H1 (cell line): ENCODE data around the gene ATXN7L3B. TPM values are rescaled to one million over a fixed set of nuclear protein-coding genes. Genes with fewer than 3 reads are reported as not detected.

Experiments used
- CTCF ChIA-PET: fragments of 300-600 bp; sonication (Branson Sonifier 250); formaldehyde crosslinking; loops from one replicate; lab custom pipeline; 2021; ENCODE audit not compliant: partially characterized antibody; lab: Charles Lee
- POLR2A ChIA-PET: fragments of 300-600 bp; sonication (Branson Sonifier 250); formaldehyde crosslinking; loops from one replicate; lab custom pipeline; 2021; ENCODE audit warnings: inconsistent platforms; ENCODE audit not compliant: partially characterized antibody; lab: Charles Lee
- DNase-seq, 2 experiments: peaks; one replicate each; pipeline versions ENCODE4 v3.0.0 to v3.0.0-alpha.2; 2010 to 2022; ENCODE audit warnings: low spot score in 2 of 2, low read depth in 1 of 2, mixed read lengths in 1 of 2
- FAIRE-seq: peaks from 2 replicates; lab custom pipeline; 2011; peaks lifted over from hg19 to GRCh38; lab: Jason Lieb, UNC
- H2AFZ ChIP-seq: 2 replicates; pipeline ENCODE4 v1.8.1; 2012; ENCODE audit warnings: low read length, inconsistent platforms
- H2AK5ac ChIP-seq: 2 replicates; pipeline ENCODE4 v1.6.1; 2013; ENCODE audit warnings: low read depth, low read length
- H2BK120ac ChIP-seq: replicated peaks from 2 replicates; pipeline ENCODE3; 2013; ENCODE audit warnings: low read depth, low read length, inconsistent platforms
- H2BK12ac ChIP-seq: 2 replicates; pipeline ENCODE4 v1.6.1; 2013; ENCODE audit warnings: low read depth, low read length
- H2BK15ac ChIP-seq: 2 replicates; pipeline ENCODE4 v1.6.1; 2013; ENCODE audit warnings: low read length
- H2BK20ac ChIP-seq: 2 replicates; pipeline ENCODE4 v1.6.1; 2013; ENCODE audit warnings: low read length
- H2BK5ac ChIP-seq: 2 replicates; pipeline ENCODE4 v1.6.1; 2013; ENCODE audit warnings: low read depth, low read length
- H3K14ac ChIP-seq: 2 replicates; pipeline ENCODE4 v1.6.1; 2013; ENCODE audit warnings: inconsistent platforms; ENCODE audit not compliant: insufficient read length
- H3K18ac ChIP-seq: 2 replicates; pipeline ENCODE4 v1.6.1; 2013; ENCODE audit warnings: low read length; ENCODE audit errors: extremely low read depth
- H3K23ac ChIP-seq: 2 replicates; pipeline ENCODE4 v1.6.1; 2013; ENCODE audit warnings: inconsistent platforms; ENCODE audit not compliant: insufficient read length
- H3K23me2 ChIP-seq: 2 replicates; pipeline ENCODE4 v1.6.1; 2013; ENCODE audit warnings: low read depth, low read length
- H3K27ac ChIP-seq: 2 replicates; pipeline ENCODE4 v1.6.1; 2011; ENCODE audit warnings: low read depth, low read length, inconsistent platforms
- H3K27me3 ChIP-seq, 4 experiments: replicated peaks in 1 of 4; 1 replicate in 1 of 4; 2 replicates in 3 of 4; pipeline versions ENCODE4 v1.6.1 to v1.8.1; 2011 to 2013; ENCODE audit warnings: low read length in 3 of 4, mild to moderate bottlenecking in 3 of 4, inconsistent platforms in 2 of 4, mixed read lengths in 2 of 4, moderate library complexity in 1 of 4; ENCODE audit not compliant: control insufficient read depth in 3 of 4, insufficient read depth in 3 of 4; ENCODE audit errors: extremely low read depth in 1 of 4
- H3K36me3 ChIP-seq, 4 experiments: 2 replicates each; pipeline versions ENCODE4 v1.6.1 to v1.8.1; 2011 to 2013; ENCODE audit warnings: mild to moderate bottlenecking in 4 of 4, low read length in 3 of 4, moderate library complexity in 2 of 4, control low read depth in 1 of 4, inconsistent platforms in 1 of 4; ENCODE audit not compliant: insufficient read depth in 4 of 4, control insufficient read depth in 2 of 4
- H3K4ac ChIP-seq: replicated peaks from 2 replicates; pipeline ENCODE3; 2013; ENCODE audit warnings: low read length, low read depth, mixed read lengths, inconsistent platforms; ENCODE audit not compliant: insufficient read length
- H3K4me1 ChIP-seq, 4 experiments: replicated peaks in 1 of 4; 1 replicate in 1 of 4; 2 replicates in 3 of 4; pipeline versions ENCODE4 v1.6.1 to v1.8.1; 2011 to 2013; ENCODE audit warnings: low read length in 3 of 4, inconsistent platforms in 2 of 4, mixed read lengths in 1 of 4; ENCODE audit not compliant: insufficient read depth in 4 of 4, control insufficient read depth in 3 of 4
- H3K4me2 ChIP-seq, 2 experiments: 2 replicates each; pipeline versions ENCODE4 v1.6.1 to v1.8.1; 2011 to 2013; ENCODE audit warnings: low read depth in 2 of 2, low read length in 2 of 2, control low read depth in 1 of 2, inconsistent platforms in 1 of 2, mild to moderate bottlenecking in 1 of 2; ENCODE audit not compliant: insufficient read depth in 1 of 2
- H3K4me3 ChIP-seq, 4 experiments: fragments of 200-600, 300-600 bp in 1 of 4; sonication (generic), shearing (Covaris generic), sonication (Bioruptor Twin) in 1 of 4; 2 replicates each; pipeline versions ENCODE4 v1.5.1 to v1.8.1; 2011 to 2016; ENCODE audit warnings: low read length in 4 of 4, low read depth in 3 of 4, control low read depth in 2 of 4, inconsistent platforms in 2 of 4, mild to moderate bottlenecking in 2 of 4, mixed read lengths in 1 of 4, moderate library complexity in 1 of 4; ENCODE audit not compliant: insufficient read depth in 2 of 4; ENCODE audit errors: extremely low read depth in 1 of 4
- H3K56ac ChIP-seq: replicated peaks from 2 replicates; pipeline ENCODE3; 2013; ENCODE audit warnings: low read depth, mild to moderate bottlenecking, mixed read lengths, low read length, inconsistent platforms; ENCODE audit not compliant: insufficient read length
- H3K79me1 ChIP-seq: 2 replicates; pipeline ENCODE4 v1.6.1; 2013; ENCODE audit warnings: low read depth, low read length, control low read depth
- H3K79me2 ChIP-seq, 2 experiments: 2 replicates each; pipeline versions ENCODE4 v1.6.1 to v1.8.1; 2012 to 2013; ENCODE audit warnings: low read length in 2 of 2, mild to moderate bottlenecking in 2 of 2, inconsistent platforms in 1 of 2; ENCODE audit not compliant: insufficient read depth in 2 of 2, control insufficient read depth in 1 of 2
- H3K9ac ChIP-seq, 4 experiments: replicated peaks in 1 of 4; 1 replicate in 1 of 4; 2 replicates in 3 of 4; pipeline versions ENCODE4 v1.6.1 to v1.8.1; 2011 to 2013; ENCODE audit warnings: low read depth in 3 of 4, low read length in 3 of 4, control low read depth in 2 of 4, mild to moderate bottlenecking in 2 of 4, moderate library complexity in 2 of 4, inconsistent platforms in 1 of 4; ENCODE audit errors: extremely low read depth in 1 of 4
- H3K9me3 ChIP-seq, 2 experiments: 2 replicates each; pipeline versions ENCODE4 v1.6.1 to v1.8.1; 2012 to 2013; ENCODE audit warnings: mild to moderate bottlenecking in 2 of 2, moderate library complexity in 2 of 2, control low read depth in 1 of 2, inconsistent platforms in 1 of 2, low read depth in 1 of 2, low read length in 1 of 2, mixed read lengths in 1 of 2; ENCODE audit not compliant: insufficient read depth in 2 of 2
- H4K20me1 ChIP-seq, 2 experiments: replicated peaks in 1 of 2; 2 replicates each; pipeline versions ENCODE3 to v1.8.1; 2011 to 2013; ENCODE audit warnings: inconsistent platforms in 2 of 2, low read length in 2 of 2, mild to moderate bottlenecking in 1 of 2; ENCODE audit not compliant: insufficient read depth in 2 of 2, control insufficient read depth in 1 of 2
- H4K5ac ChIP-seq: 2 replicates; pipeline ENCODE4 v1.6.1; 2013; ENCODE audit warnings: low read length, low read depth, mixed read lengths, inconsistent platforms; ENCODE audit not compliant: insufficient read length
- H4K8ac ChIP-seq: 2 replicates; pipeline ENCODE4 v1.8.0; 2013; ENCODE audit warnings: mild to moderate bottlenecking, moderate library complexity, low read length, inconsistent platforms; ENCODE audit not compliant: insufficient read depth; ENCODE audit errors: extremely low read depth
- H4K91ac ChIP-seq: replicated peaks from 2 replicates; pipeline ENCODE3; 2013; ENCODE audit warnings: low read length, mixed read lengths, inconsistent platforms; ENCODE audit not compliant: insufficient read length
- CEBPB ChIP-seq: IDR thresholded peaks from 2 replicates; pipeline ENCODE4 v1.6.1; 2012; ENCODE audit warnings: low read depth, low read length
- CTBP2 ChIP-seq: IDR thresholded peaks from 2 replicates; pipeline ENCODE4 v1.7.0; 2011; ENCODE audit warnings: borderline replicate concordance, mild to moderate bottlenecking, moderate library complexity, mixed read lengths, low read length; ENCODE audit not compliant: insufficient read depth, insufficient read length
- GABPA ChIP-seq: IDR thresholded peaks from 2 replicates; pipeline ENCODE4 v1.6.1; 2011; ENCODE audit warnings: mild to moderate bottlenecking, low read length, moderate library complexity, borderline replicate concordance; ENCODE audit not compliant: insufficient read depth
- RBBP5 ChIP-seq: IDR thresholded peaks from 2 replicates; pipeline ENCODE4 v1.7.1; 2012; ENCODE audit warnings: low read depth, mild to moderate bottlenecking, inconsistent platforms, low read length, moderate library complexity, borderline replicate concordance
- RXRA ChIP-seq: IDR thresholded peaks from 2 replicates; pipeline ENCODE4 v1.6.1; 2011; ENCODE audit warnings: low read depth, mild to moderate bottlenecking, low read length, moderate library complexity; ENCODE audit not compliant: insufficient read depth
- SIRT6 ChIP-seq: IDR thresholded peaks from one replicate; pipeline ENCODE4 v1.7.1; 2012; ENCODE audit warnings: low read length, inconsistent platforms
- TAF1 ChIP-seq: IDR thresholded peaks from 2 replicates; pipeline ENCODE4 v1.6.1; 2011; ENCODE audit warnings: mild to moderate bottlenecking, low read depth, low read length
- TAF7 ChIP-seq: optimal IDR thresholded peaks from 2 replicates; pipeline ENCODE3; 2011; ENCODE audit warnings: low read depth, mild to moderate bottlenecking, inconsistent platforms, low read length, moderate library complexity, borderline replicate concordance
- TBP ChIP-seq: IDR thresholded peaks from 2 replicates; pipeline ENCODE4 v1.6.1; 2011; ENCODE audit warnings: low read depth, low read length, improper control_type of control experiment
- WGBS, 2 experiments: shearing (Covaris generic) in 1 of 2; methylation state at CpG; one replicate each; pipeline versions ENCODE4 v1.1.6 to v1.1.7; 2013 to 2015; ENCODE audit warnings: low lambda C conversion rate in 2 of 2, mixed read lengths in 2 of 2, inconsistent platforms in 1 of 2, low coverage in 1 of 2, missing lambda C conversion rate in 1 of 2; ENCODE audit not compliant: insufficient replicate concordance in 2 of 2, insufficient coverage in 1 of 2, insufficient read length in 1 of 2; ENCODE audit errors: extremely low coverage in 1 of 2, missing lambda C conversion rate in 1 of 2; 5-methylcytosine and 5-hydroxymethylcytosine counted together
- polyA plus RNA-seq, 7 experiments: library from polyadenylated mRNA; depleted of rRNA in 3 of 7; stranded (reverse) in 5 of 7; unstranded in 2 of 7; fragments of >200 nt in 5 of 7; fragments of 200-250 nt in 2 of 7; gene quantifications; 1 replicate in 5 of 7; 2 replicates in 1 of 7; 4 replicates in 1 of 7; pipeline versions ENCODE4 v1.2.1 to v1.2.3, GENCODE V29; 2011 to 2013; ENCODE audit warnings: missing spikeins in 2 of 7, mixed read lengths in 2 of 7
- total RNA-seq: library from RNA; stranded (reverse); fragmentation: NEBNext Ultra II Directional; extraction: Animal tissue kit (Norgen Biotek cat#: 25700); gene quantifications from 2 replicates; pipeline ENCODE4 v1.2.1, GENCODE V29; 2021
- TF ChIP-seq, protein P1 (sequence below): IDR thresholded peaks from 2 replicates; pipeline ENCODE4 v1.6.1; 2011; ENCODE audit warnings: low read length, improper control_type of control experiment
- TF ChIP-seq, protein P2 (sequence below): IDR thresholded peaks from 2 replicates; pipeline ENCODE4 v1.6.1; 2012; ENCODE audit warnings: low read length, inconsistent platforms

Gene ATXN7L3B
- total and polyA plus RNA-seq, 2 of the 8 experiments (the other 6 are each of a cell fraction or from before 2014, with no cell fraction given): 23.7 to 39.9 TPM

DNA sequence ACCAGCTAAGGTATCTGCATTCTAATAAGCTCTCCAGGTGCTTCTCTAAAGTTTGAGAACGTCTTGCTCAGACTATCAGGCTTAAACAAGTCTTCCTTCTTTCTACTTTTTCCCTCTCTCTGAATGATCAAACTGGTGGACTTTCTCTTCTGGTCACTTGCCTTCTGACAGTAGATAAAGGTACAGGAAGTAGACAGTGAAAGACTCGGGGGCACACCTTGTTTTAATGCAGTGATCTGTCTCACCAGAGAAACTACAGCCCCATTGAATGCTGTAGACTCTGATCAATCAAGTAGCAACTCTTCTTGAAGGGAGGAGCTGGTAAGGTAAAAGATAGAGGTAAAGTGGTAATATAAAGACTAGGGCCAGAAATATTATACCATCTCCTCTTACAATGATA, 48.1 kb upstream of the ATXN7L3B start:
- FAIRE-seq: no peak
- H2AFZ ChIP-seq: peak overlapping the region; percentile 42; the same call in 1 of the 2 replicates
- WGBS, 2 experiments: 82% methylated on average over 2 of the region's 2 CpGs; no CpG with 5 or more reads in 1 of the 2 experiments

More for the DNA sequence above, 48.1 kb upstream of the ATXN7L3B start:
- DNase-seq: no peak
- H3K27me3 ChIP-seq: no peaks in the 10 kb centered on the region
- no peak overlapping the region for H2BK120ac ChIP-seq
- H3K56ac ChIP-seq: no peak overlapping the region
- H3K23me2 ChIP-seq: no peaks in the 10 kb centered on the region
- H4K8ac ChIP-seq: no peak overlapping the region
- H3K4me3 ChIP-seq: no peak overlapping the region
- no peak overlapping the region for H2BK5ac ChIP-seq
- no peak overlapping the region for H4K5ac ChIP-seq
- no peak overlapping the region for H4K91ac ChIP-seq
- H2BK12ac ChIP-seq: no peak overlapping the region
- TF ChIP-seq SIRT6 (no peak), TBP (no peak), RXRA (no peak), TAF1 (no peak), CTBP2 (no peak), RBBP5 (no peak), CEBPB (no peak), GABPA (no peak), TAF7 (no peak)
- TF ChIP-seq, protein P1, sequence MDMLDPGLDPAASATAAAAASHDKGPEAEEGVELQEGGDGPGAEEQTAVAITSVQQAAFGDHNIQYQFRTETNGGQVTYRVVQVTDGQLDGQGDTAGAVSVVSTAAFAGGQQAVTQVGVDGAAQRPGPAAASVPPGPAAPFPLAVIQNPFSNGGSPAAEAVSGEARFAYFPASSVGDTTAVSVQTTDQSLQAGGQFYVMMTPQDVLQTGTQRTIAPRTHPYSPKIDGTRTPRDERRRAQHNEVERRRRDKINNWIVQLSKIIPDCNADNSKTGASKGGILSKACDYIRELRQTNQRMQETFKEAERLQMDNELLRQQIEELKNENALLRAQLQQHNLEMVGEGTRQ: no peak
- TF ChIP-seq, protein P2, sequence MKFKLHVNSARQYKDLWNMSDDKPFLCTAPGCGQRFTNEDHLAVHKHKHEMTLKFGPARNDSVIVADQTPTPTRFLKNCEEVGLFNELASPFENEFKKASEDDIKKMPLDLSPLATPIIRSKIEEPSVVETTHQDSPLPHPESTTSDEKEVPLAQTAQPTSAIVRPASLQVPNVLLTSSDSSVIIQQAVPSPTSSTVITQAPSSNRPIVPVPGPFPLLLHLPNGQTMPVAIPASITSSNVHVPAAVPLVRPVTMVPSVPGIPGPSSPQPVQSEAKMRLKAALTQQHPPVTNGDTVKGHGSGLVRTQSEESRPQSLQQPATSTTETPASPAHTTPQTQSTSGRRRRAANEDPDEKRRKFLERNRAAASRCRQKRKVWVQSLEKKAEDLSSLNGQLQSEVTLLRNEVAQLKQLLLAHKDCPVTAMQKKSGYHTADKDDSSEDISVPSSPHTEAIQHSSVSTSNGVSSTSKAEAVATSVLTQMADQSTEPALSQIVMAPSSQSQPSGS: no peak
- TF ChIP-seq, all 59 proteins: peak for 0
- Histone ChIP-seq H4K20me1 (no peaks in the 10 kb centered on the region), H3K79me1 (no peaks in the 10 kb centered on the region), H2AK5ac (no peak overlapping the region), H3K4ac (no peak overlapping the region), H2BK20ac (no peak overlapping the region), H3K79me2 (no peaks in the 10 kb centered on the region), H3K14ac (no peak overlapping the region), H3K23ac (no peak overlapping the region), H2BK15ac (no peak overlapping the region), H3K4me2 (no peak overlapping the region), H3K9ac (no peak overlapping the region), H3K36me3 (no peaks in the 10 kb centered on the region), H3K4me1 (peaks cover 0 to 5% (median 2%) of the 10 kb centered on the region in 4 experiments; a peak in 2 of 7 replicates), H3K18ac (no peak overlapping the region), H3K9me3 (no peaks in the 10 kb centered on the region), H3K27ac (no peak overlapping the region)
- CTCF ChIA-PET: no interaction called here
- POLR2A ChIA-PET: interaction anchor here (0.8 to 0.9 kb wide), 2 partner anchors 10 to 19 kb away, joined by 3 read pairs; no protein-coding TSS in a partner anchor
